Measurements from ENCODE around the gene ZMAT2.
A peak's percentile ranks its signal among the peaks of the same experiment; 100 is the strongest.

ZMAT2 gene

DNA sequence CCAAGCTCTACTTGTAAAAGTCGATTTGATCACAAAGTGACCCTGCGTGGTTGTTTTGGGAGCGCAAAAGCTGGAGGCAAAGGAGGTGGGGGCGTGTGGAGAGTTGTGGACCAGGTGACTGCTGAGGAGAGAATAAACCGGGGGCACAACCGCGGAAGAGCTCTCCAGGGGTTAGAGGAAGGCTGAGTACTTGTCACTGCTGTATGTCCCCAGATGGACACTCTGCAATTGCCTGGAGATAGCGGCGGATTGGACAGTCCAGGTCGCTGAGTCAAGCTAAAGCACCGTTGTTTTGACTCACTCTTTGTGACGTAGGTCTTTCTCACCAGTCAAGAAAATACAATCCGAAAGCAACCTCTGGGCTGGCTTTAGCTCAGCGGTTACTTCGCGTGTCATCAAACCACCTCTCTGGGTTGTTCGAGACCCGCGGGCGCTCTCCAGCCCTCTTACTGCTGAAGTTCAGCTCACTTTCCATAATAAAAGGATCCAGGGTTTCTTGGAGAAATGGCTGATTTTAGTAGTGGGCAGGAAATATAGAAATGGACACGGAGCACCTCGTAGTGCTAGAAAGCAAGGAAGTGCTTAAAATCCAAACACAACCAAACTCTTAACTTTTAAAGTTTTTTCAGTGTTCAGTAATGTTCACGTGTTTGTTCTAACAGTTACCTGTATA is 25.7 kb downstream of the ZMAT2 start:
- Mint-ChIP-seq H3K9me3 (no peaks in the 10 kb centered on the region), H3K27me3 (peaks cover 38% of the 10 kb centered on the region), H3K4me1 (peaks cover 7% of the 10 kb centered on the region), H3K36me3 (ENCODE audit: low read depth) (peaks cover 2% of the 10 kb centered on the region), H3K4me3 (peak overlapping the region; percentile 83), H3K27ac (peak overlapping the region; percentile 91)
- DNase-seq (peak; percentile 78), ATAC-seq (peak; percentile 99)

DNA sequence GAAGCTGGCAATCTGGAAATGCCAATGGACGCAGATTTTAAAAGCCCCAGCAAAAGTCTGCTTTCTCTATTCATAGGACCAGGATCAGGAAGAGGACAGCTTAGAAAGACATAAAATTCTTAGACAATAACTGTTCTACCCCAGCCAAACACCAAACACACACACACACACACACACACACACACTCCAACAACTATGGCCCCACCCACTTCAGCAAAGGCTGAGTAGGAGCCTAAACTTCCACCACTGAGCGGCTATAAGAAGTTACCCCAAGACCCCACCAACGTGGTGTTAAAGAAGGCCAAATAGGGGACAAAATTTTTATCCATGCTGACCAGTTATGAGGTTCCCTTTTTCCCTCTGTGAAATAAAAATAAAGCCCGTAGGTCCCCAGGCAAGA is 32.9 kb downstream of the ZMAT2 start:
- no peak for ATAC-seq
- no peak overlapping the region for H3K4me3 Mint-ChIP-seq
- no peaks in the 10 kb centered on the region for H3K36me3 Mint-ChIP-seq (ENCODE audit: low read depth)
- H3K27me3 Mint-ChIP-seq: peaks cover 34% of the 10 kb centered on the region
- H3K9me3 Mint-ChIP-seq: peaks cover 3% of the 10 kb centered on the region
- H3K27ac Mint-ChIP-seq: no peak overlapping the region
- DNase-seq: no peak
- H3K4me1 Mint-ChIP-seq: no peaks in the 10 kb centered on the region

DNA sequence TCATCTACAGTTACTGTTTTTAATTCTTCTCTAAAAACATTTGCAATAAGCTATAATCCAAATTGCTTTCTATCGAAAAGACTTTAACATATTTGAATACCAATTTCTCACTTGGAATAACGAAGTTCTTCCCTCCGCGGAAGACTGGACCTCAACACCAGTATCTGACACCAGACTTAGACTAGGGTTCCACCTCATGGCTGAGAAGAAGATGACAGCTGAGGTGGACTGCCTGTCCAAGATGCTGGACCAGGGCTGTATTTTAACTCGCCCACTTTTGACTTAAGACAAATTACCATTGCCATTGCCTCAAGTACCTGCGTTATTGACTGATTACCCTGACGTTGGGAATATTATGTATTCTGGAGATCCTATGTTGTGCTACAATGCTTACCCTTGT is 34.1 kb downstream of the ZMAT2 start:
- ATAC-seq (no peak), DNase-seq (no peak)
- Mint-ChIP-seq H3K36me3 (ENCODE audit: low read depth) (no peaks in the 10 kb centered on the region), H3K4me3 (no peak overlapping the region), H3K27ac (no peak overlapping the region), H3K27me3 (peaks cover 29% of the 10 kb centered on the region), H3K9me3 (peaks cover 4% of the 10 kb centered on the region), H3K4me1 (no peaks in the 10 kb centered on the region)

DNA sequence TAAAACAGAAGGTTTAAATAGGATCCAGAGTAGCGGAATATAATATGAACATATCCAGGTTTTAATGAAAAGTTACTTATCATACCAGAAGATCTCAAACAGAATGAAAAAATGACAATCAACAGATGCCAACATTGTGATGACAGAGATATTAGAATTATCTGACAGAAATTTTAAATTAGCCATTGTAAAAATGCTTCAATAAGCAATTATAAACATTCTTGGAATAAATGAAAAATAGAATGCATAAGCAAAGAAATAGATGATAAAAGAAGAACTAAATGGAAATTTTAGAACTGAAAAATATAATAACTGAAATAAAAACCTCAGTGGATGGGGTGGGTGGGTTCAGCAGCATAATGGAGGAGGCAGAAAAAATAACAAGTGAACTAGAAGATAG is 37.2 kb downstream of the ZMAT2 start:
- peaks cover 2% of the 10 kb centered on the region for H3K36me3 Mint-ChIP-seq (ENCODE audit: low read depth)
- H3K4me3 Mint-ChIP-seq: no peak overlapping the region
- H3K27me3 Mint-ChIP-seq: peaks cover 18% of the 10 kb centered on the region
- H3K27ac Mint-ChIP-seq: no peak overlapping the region
- no peaks in the 10 kb centered on the region for H3K4me1 Mint-ChIP-seq
- DNase-seq: no peak
- peaks cover 17% of the 10 kb centered on the region for H3K9me3 Mint-ChIP-seq
- no peak for ATAC-seq

DNA sequence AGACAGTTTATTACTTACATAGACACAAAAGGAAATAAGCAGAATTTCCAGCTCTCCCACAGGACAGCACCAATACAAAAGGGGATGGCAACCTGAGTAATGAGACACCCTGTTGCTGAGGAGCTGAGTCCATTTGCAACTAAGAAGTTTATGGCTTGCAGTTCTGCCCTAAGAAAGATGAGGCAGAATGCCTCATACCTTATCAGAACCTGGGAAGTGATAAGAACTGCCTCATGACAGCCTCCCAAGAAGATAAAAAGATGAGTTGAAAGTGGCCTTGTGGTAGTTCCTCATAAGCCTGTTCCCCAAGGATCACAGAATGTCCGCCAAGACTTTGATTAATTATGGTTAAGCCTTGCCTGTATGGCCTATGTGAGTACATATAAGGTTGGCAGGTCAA is 41.7 kb downstream of the ZMAT2 start:
- no peak overlapping the region for H3K27ac Mint-ChIP-seq
- ATAC-seq: no peak
- H3K27me3 Mint-ChIP-seq: peaks cover 1% of the 10 kb centered on the region
- H3K9me3 Mint-ChIP-seq: peaks cover 31% of the 10 kb centered on the region
- no peaks in the 10 kb centered on the region for H3K4me1 Mint-ChIP-seq
- H3K4me3 Mint-ChIP-seq: no peak overlapping the region
- DNase-seq: no peak
- H3K36me3 Mint-ChIP-seq (ENCODE audit: low read depth): peaks cover 2% of the 10 kb centered on the region

DNA sequence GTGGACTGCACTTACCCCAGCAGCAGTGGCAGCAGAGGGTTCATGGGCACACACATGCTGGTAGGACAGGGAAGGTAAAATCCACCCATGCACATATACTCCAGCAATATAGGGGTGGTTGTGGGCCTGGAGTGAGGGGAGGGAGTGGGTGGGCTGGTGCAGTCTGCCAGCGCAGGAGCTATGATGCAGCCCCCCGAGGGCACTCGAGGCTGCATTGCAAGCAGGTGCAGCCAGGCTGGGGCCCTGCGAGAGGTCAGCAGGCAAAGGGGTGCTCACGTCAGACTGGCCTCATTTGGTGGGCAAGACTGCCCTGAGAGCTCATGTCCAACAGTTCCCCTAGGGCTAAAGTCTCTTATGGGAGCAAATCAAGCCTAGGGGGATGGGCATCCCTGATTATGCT is 53.3 kb downstream of the ZMAT2 start:
- Mint-ChIP-seq H3K9me3 (peaks cover 83% of the 10 kb centered on the region), H3K36me3 (ENCODE audit: low read depth) (peaks cover 9% of the 10 kb centered on the region), H3K4me3 (no peak overlapping the region), H3K4me1 (no peaks in the 10 kb centered on the region), H3K27me3 (peaks cover 4% of the 10 kb centered on the region), H3K27ac (no peak overlapping the region)
- ATAC-seq (no peak), DNase-seq (no peak)
